CD14-positive monocyte (primary cell): ENCODE data around the gene SHQ1. TPM values are rescaled to one million over a fixed set of nuclear protein-coding genes. Genes with fewer than 3 reads are reported as not detected.

ENCODE experiments used
- DNase-seq, 3 donors: peaks; one replicate each; pipeline ENCODE4 v3.0.0-alpha.2; 2011 to 2022
- H2AFZ ChIP-seq: 2 replicates; pipeline ENCODE4 v1.6.0; 2012; ENCODE audit warnings: mild to moderate bottlenecking, low read depth, low read length, inconsistent platforms; ENCODE audit not compliant: insufficient read depth, poor library complexity, severe bottlenecking
- H3K27ac ChIP-seq, 2 donors: 1 replicate in 1 of 2; 2 replicates in 1 of 2; pipeline ENCODE4 v1.5.1; 2012 to 2013; ENCODE audit warnings: low read length in 2 of 2, control low read depth in 1 of 2, inconsistent platforms in 1 of 2, low read depth in 1 of 2, mild to moderate bottlenecking in 1 of 2
- H3K27me3 ChIP-seq, 2 donors: one replicate each; pipeline versions ENCODE4 v1.6.0 to v1.6.1; 2011 to 2013; ENCODE audit warnings: low read length in 2 of 2; ENCODE audit not compliant: control insufficient read depth in 2 of 2, insufficient read depth in 2 of 2
- H3K36me3 ChIP-seq, 2 donors: replicated peaks in 1 of 2; 1 replicate in 1 of 2; 2 replicates in 1 of 2; pipeline versions ENCODE4 v1.5.1 to v1.6.1; 2012 to 2013; ENCODE audit warnings: low read length in 2 of 2, control low read depth in 1 of 2, inconsistent platforms in 1 of 2, mild to moderate bottlenecking in 1 of 2; ENCODE audit not compliant: insufficient read depth in 2 of 2, control insufficient read depth in 1 of 2
- H3K4me1 ChIP-seq, 2 donors: 1 replicate in 1 of 2; 2 replicates in 1 of 2; pipeline versions ENCODE4 v1.5.1 to v1.6.1; 2012 to 2013; ENCODE audit warnings: low read length in 2 of 2, control low read depth in 1 of 2, inconsistent platforms in 1 of 2, mild to moderate bottlenecking in 1 of 2, moderate library complexity in 1 of 2; ENCODE audit not compliant: insufficient read depth in 2 of 2, control insufficient read depth in 1 of 2
- H3K4me2 ChIP-seq: replicated peaks from 2 replicates; pipeline ENCODE3; 2012; ENCODE audit warnings: low read length, moderate library complexity, mild to moderate bottlenecking; ENCODE audit not compliant: poor library complexity, severe bottlenecking; ENCODE audit errors: extremely low read depth
- H3K4me3 ChIP-seq, 3 experiments: fragments of 200-600 bp in 1 of 3; sonication (generic) in 1 of 3; replicated peaks in 1 of 3; 1 replicate in 2 of 3; 2 replicates in 1 of 3; pipeline ENCODE4 v1.5.1; 2011 to 2013; ENCODE audit warnings: low read length in 3 of 3, mild to moderate bottlenecking in 3 of 3, control low read depth in 2 of 3, low read depth in 2 of 3, inconsistent platforms in 1 of 3, moderate library complexity in 1 of 3
- H3K79me2 ChIP-seq: 2 replicates; pipeline ENCODE4 v1.6.0; 2012; ENCODE audit warnings: mild to moderate bottlenecking, control low read depth, inconsistent platforms, low read length, moderate library complexity; ENCODE audit not compliant: insufficient read depth
- H3K9ac ChIP-seq: 2 replicates; pipeline ENCODE4 v1.6.0; 2017; ENCODE audit warnings: low read length, mild to moderate bottlenecking; ENCODE audit not compliant: insufficient read depth, poor library complexity, severe bottlenecking
- H3K9me3 ChIP-seq, 2 donors: replicated peaks in 1 of 2; 1 replicate in 1 of 2; 2 replicates in 1 of 2; pipeline versions ENCODE4 v1.5.1 to v1.6.1; 2012 to 2013; ENCODE audit warnings: low read length in 2 of 2, control low read depth in 1 of 2; ENCODE audit not compliant: control insufficient read depth in 1 of 2, insufficient read depth in 1 of 2
- H4K20me1 ChIP-seq: 2 replicates; pipeline ENCODE4 v1.6.0; 2012; ENCODE audit warnings: mild to moderate bottlenecking, low read length, control low read depth, moderate library complexity; ENCODE audit not compliant: insufficient read depth
- H3K27ac Mint-ChIP-seq, 7 donors: one replicate each; pipeline ENCODE4 v1.8.0; 2020; ENCODE audit warnings: mild to moderate bottlenecking in 7 of 7, mixed read lengths in 7 of 7, moderate library complexity in 6 of 7, inconsistent platforms in 2 of 7
- H3K27me3 Mint-ChIP-seq, 3 donors: one replicate each; pipeline ENCODE4 v1.8.0; 2021 to 2022; ENCODE audit warnings: low read depth in 3 of 3, mild to moderate bottlenecking in 3 of 3, mixed read lengths in 3 of 3, moderate library complexity in 3 of 3, inconsistent platforms in 1 of 3
- H3K36me3 Mint-ChIP-seq, 2 donors: one replicate each; pipeline ENCODE4 v1.8.0; 2020; ENCODE audit warnings: mixed read lengths in 2 of 2, inconsistent platforms in 1 of 2, mild to moderate bottlenecking in 1 of 2
- H3K4me1 Mint-ChIP-seq: one replicate; pipeline ENCODE4 v1.8.0; 2020; ENCODE audit warnings: mild to moderate bottlenecking, mixed read lengths
- H3K4me3 Mint-ChIP-seq, 2 donors: one replicate each; pipeline ENCODE4 v1.8.0; 2020; ENCODE audit warnings: mild to moderate bottlenecking in 2 of 2, mixed read lengths in 2 of 2, moderate library complexity in 1 of 2
- H3K9me3 Mint-ChIP-seq, 7 donors: one replicate each; pipeline ENCODE4 v1.8.0; 2020 to 2022; ENCODE audit warnings: mixed read lengths in 7 of 7, mild to moderate bottlenecking in 6 of 7, moderate library complexity in 6 of 7, inconsistent platforms in 2 of 7
- CTCF ChIP-seq: fragments of 200-600 bp; IDR thresholded peaks from one replicate; pipeline ENCODE4 v1.8.0; 2022; ENCODE audit warnings: antibody characterized with exemption, mild to moderate bottlenecking
- WGBS: methylation state at CpG from one replicate; pipeline ENCODE4 v1.1.5; 2013; ENCODE audit warnings: missing lambda C conversion rate; ENCODE audit not compliant: insufficient coverage; 5-methylcytosine and 5-hydroxymethylcytosine counted together
- intact Hi-C, 2 donors: fragments of 100-400 bp; cut with micrococcal nuclease; formaldehyde crosslinking; loops; one replicate each; pipeline versions ENCODE4 v1.15.0 to v1.15.1; 2023
- polyA plus RNA-seq, 3 donors: library from polyadenylated mRNA; depleted of rRNA in 1 of 3; unstranded in 2 of 3; stranded (reverse) in 1 of 3; fragments of 300-500 nt in 2 of 3; fragments of >200 nt in 1 of 3; fragmentation: Illumina TruSeq in 2 of 3; gene quantifications; 1 replicate in 2 of 3; 2 replicates in 1 of 3; pipeline ENCODE4 v1.2.3, GENCODE V29; 2012 to 2021

Gene SHQ1
- polyA plus RNA-seq, 3 donors = 3.5 to 31.6 (median 8.2) TPM

- no peak for DNase-seq
- H3K4me3 Mint-ChIP-seq = no peak overlapping the region
- no peaks in the 10 kb centered on the region for H3K36me3 Mint-ChIP-seq
- no peak overlapping the region for H3K27ac ChIP-seq
- H3K36me3 ChIP-seq = no peaks in the 10 kb centered on the region
- peaks cover 0 to 6% (median 0%) of the 10 kb centered on the region in 7 donors for H3K9me3 Mint-ChIP-seq
- no peaks in the 10 kb centered on the region for H3K4me1 Mint-ChIP-seq
- H3K9me3 ChIP-seq = peaks cover 0 to 3% of the 10 kb centered on the region in 2 donors
- no peaks in the 10 kb centered on the region for H3K27me3 ChIP-seq
- no peak overlapping the region for H3K9ac ChIP-seq
- H2AFZ ChIP-seq = no peak overlapping the region
- no peak overlapping the region for H3K27ac Mint-ChIP-seq
- peaks cover 5 to 14% (median 5%) of the 10 kb centered on the region in 3 donors for H3K27me3 Mint-ChIP-seq
- H3K4me3 ChIP-seq = no peak overlapping the region
- H3K4me1 ChIP-seq = no peaks in the 10 kb centered on the region
- no peaks in the 10 kb centered on the region for H4K20me1 ChIP-seq
- intact Hi-C loops = no loop called here
- WGBS = no CpG with 5 or more reads among the region's 5 CpGs
- TF ChIP-seq CTCF = no peak
- no peaks in the 10 kb centered on the region for H3K79me2 ChIP-seq
- no peak overlapping the region for H3K4me2 ChIP-seq
Observed at GRCh38 chr3:72872183-72872582, 23.9 kb upstream of the SHQ1 start.

- peaks cover 0 to under 1% of the 10 kb centered on the region in 2 donors for H3K9me3 ChIP-seq
- H3K27me3 ChIP-seq = no peaks in the 10 kb centered on the region
- no peaks in the 10 kb centered on the region for H3K4me1 ChIP-seq
- intact Hi-C loops = no loop called here
- H3K4me3 Mint-ChIP-seq = no peak overlapping the region
- H3K9ac ChIP-seq = no peak overlapping the region
- WGBS = 80% methylated on average over 2 of the region's 7 CpGs
- DNase-seq = no peak
- H3K27ac Mint-ChIP-seq = no peak overlapping the region
- no peaks in the 10 kb centered on the region for H4K20me1 ChIP-seq
- H2AFZ ChIP-seq = no peak overlapping the region
- no peak for TF ChIP-seq CTCF
- H3K36me3 ChIP-seq = no peaks in the 10 kb centered on the region
- peaks cover 0 to 5% (median 0%) of the 10 kb centered on the region in 7 donors for H3K9me3 Mint-ChIP-seq
- H3K36me3 Mint-ChIP-seq = no peaks in the 10 kb centered on the region
- peaks cover 0 to 2% (median 0%) of the 10 kb centered on the region in 3 donors for H3K27me3 Mint-ChIP-seq
- H3K4me1 Mint-ChIP-seq = no peaks in the 10 kb centered on the region
- H3K27ac ChIP-seq = no peak overlapping the region
- no peak overlapping the region for H3K4me2 ChIP-seq
- no peak overlapping the region for H3K4me3 ChIP-seq
- no peaks in the 10 kb centered on the region for H3K79me2 ChIP-seq
Observed at GRCh38 chr3:72862314-72863090, 14.3 kb upstream of the SHQ1 start.
